ENCODE measurements around the gene GSDMA. TPM values are rescaled to one million over a fixed set of nuclear protein-coding genes. Genes with fewer than 3 reads are reported as not detected.
A peak's percentile ranks its signal among the peaks of the same experiment; 100 is the strongest.

GSDMA gene
- total and polyA plus RNA-seq, 9 of the 15 experiments (the other 6 are each of a cell fraction or from before 2014, with no cell fraction given): 0.04 to 0.13 (median 0.07) TPM; not detected in 2

DNA sequence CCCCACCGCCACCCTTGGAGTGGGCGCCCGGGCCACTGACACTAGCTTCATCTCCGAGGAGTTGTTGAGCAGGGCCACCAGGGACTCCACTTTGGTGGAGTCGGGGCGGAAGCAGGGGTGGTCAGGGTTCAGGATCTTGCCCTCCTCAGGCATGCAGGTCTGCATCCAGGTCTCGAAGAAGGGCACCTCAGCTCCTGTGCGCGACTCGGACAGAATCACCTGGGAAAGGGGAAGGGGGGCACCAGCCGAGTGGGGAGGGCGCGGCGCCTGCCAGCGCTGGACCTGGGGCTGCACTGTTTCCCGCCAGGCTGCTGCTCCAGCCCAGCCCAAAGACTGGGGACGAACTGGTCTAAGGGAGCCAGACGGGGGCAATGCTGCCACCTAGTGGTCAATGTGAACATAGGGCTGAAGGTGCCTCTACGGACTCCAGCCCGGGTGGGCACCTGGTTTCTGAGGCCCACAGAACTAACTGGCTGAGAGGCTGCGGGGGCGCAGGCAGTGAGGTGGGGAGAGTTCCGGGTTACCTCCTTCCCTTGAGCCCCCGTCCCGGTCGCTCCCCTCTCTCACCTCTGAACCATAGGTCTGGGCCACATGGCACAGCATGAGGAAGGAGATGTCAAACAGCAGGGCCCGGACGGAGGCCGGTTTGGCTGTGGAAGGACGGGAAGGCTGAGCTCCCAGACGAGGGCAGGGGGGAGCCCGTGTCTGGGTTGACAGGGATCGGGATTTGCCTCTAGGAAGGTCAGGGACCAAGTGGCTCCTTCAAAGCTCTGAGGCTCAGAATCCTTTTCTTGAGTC lies 64.2 kb downstream of the GSDMA start (continued):
- TF ChIP-seq, protein P1, sequence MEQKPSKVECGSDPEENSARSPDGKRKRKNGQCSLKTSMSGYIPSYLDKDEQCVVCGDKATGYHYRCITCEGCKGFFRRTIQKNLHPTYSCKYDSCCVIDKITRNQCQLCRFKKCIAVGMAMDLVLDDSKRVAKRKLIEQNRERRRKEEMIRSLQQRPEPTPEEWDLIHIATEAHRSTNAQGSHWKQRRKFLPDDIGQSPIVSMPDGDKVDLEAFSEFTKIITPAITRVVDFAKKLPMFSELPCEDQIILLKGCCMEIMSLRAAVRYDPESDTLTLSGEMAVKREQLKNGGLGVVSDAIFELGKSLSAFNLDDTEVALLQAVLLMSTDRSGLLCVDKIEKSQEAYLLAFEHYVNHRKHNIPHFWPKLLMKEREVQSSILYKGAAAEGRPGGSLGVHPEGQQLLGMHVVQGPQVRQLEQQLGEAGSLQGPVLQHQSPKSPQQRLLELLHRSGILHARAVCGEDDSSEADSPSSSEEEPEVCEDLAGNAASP (IDR thresholded peaks at IDR 0.05): no peak
- peak in 1 of 3 experiments; percentile 14 for TF ChIP-seq YY1 (IDR thresholded peaks at IDR 0.05; ENCODE audit: borderline replicate concordance in 1 of 3, control insufficient read depth in 1 of 3, extremely low read depth in 1 of 3, insufficient read depth in 3 of 3, insufficient read length in 1 of 3, insufficient replicate concordance in 2 of 3, low read depth in 1 of 3, low read length in 2 of 3)
- TF ChIP-seq OTX1 (CRISPR knock-in tag; IDR thresholded peaks at IDR 0.05): no peak
- TF ChIP-seq GTF2F1 (IDR thresholded peaks at IDR 0.05; ENCODE audit: low read depth, low read length): no peak
- 0 out of 2 replicates have a peak, but pooled peaks have one; percentile 25 for TF ChIP-seq JUND (IDR thresholded peaks at IDR 0.05; ENCODE audit: borderline replicate concordance, low read depth, low read length)
- no peak for TF ChIP-seq JUND (tag; IDR thresholded peaks at IDR 0.05; ENCODE audit: borderline replicate concordance, low read depth, low read length)
- TF ChIP-seq CEBPB (tag; IDR thresholded peaks at IDR 0.05): no peak
- no peak for TF ChIP-seq CCNT2 (IDR thresholded peaks at IDR 0.05; ENCODE audit: borderline replicate concordance, extremely low read depth, insufficient read length, low read depth, low read length)
- no peak for TF ChIP-seq ZNF347 (CRISPR knock-in tag; IDR thresholded peaks at IDR 0.05; ENCODE audit: low read depth)
- no peak for TF ChIP-seq ZFPM2 (CRISPR knock-in tag; IDR thresholded peaks at IDR 0.05)
- TF ChIP-seq, protein P2, sequence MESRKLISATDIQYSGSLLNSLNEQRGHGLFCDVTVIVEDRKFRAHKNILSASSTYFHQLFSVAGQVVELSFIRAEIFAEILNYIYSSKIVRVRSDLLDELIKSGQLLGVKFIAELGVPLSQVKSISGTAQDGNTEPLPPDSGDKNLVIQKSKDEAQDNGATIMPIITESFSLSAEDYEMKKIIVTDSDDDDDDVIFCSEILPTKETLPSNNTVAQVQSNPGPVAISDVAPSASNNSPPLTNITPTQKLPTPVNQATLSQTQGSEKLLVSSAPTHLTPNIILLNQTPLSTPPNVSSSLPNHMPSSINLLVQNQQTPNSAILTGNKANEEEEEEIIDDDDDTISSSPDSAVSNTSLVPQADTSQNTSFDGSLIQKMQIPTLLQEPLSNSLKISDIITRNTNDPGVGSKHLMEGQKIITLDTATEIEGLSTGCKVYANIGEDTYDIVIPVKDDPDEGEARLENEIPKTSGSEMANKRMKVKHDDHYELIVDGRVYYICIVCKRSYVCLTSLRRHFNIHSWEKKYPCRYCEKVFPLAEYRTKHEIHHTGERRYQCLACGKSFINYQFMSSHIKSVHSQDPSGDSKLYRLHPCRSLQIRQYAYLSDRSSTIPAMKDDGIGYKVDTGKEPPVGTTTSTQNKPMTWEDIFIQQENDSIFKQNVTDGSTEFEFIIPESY (CRISPR knock-in tag; IDR thresholded peaks at IDR 0.05): peak; percentile 65; the same call in 1 of the 2 replicates
- no peak for TF ChIP-seq KDM4B (IDR thresholded peaks at IDR 0.05; ENCODE audit: borderline replicate concordance in 2 of 2, low read depth in 1 of 2)
- peak; percentile 36 for TF ChIP-seq RBFOX2 (IDR thresholded peaks at IDR 0.05; ENCODE audit: low read depth, low read length)
- TF ChIP-seq, protein P3, sequence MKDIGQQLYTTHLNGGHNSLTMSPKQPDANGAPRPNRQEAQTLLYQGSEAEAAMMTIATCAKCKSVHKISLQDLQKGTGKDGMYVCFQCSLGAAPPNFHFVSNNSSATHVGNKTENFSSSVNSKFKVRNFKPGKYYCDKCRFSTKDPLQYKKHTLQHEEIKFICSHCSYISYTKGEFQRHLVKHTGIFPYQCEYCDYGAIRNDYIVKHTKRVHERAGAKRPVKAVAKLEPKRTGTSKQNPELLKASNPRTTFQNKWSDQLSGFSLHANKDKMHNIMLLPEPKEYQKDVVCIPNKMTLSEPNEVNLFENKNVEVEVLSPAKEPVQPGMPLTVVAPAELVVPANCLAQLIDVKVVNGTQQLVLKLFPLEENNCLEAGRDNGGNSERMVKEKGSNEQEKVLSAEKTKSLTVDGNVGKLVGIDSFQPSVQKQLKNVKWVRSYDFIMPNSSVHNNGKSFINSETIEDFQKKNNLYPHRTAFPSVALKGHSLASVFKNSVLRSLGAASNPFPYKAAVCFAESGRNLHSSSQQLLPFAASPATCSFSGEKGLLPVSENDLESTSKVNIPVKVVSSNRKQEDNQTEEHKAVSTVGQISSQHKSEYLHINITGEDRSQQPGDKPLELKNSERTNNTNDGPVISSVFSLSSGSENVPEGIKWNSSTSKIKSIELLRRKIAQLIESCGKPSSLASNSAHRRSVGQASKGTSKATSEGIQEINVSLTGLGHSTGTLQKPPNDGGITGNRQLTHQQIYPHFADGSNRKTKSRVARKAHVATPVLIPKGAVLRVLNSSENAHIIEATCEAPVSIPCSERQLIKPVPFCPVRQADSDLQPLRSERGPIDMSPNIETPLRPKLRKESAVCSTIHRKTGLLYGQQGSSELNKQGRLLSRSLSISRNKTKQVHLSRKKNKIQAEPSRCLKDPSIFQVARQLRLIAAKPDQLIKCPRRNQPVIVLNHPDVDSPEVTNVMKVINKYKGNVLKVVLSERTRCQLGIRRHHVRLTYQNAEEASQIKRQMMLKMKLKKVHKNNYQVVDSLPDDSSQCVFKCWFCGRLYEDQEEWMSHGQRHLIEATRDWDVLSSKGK (CRISPR knock-in tag; IDR thresholded peaks at IDR 0.05): no peak
- TF ChIP-seq NCOA1 (IDR thresholded peaks at IDR 0.05; ENCODE audit: low read depth): no peak
- no peak for TF ChIP-seq CREM (IDR thresholded peaks at IDR 0.05; ENCODE audit: low read depth)
- TF ChIP-seq, protein P4, sequence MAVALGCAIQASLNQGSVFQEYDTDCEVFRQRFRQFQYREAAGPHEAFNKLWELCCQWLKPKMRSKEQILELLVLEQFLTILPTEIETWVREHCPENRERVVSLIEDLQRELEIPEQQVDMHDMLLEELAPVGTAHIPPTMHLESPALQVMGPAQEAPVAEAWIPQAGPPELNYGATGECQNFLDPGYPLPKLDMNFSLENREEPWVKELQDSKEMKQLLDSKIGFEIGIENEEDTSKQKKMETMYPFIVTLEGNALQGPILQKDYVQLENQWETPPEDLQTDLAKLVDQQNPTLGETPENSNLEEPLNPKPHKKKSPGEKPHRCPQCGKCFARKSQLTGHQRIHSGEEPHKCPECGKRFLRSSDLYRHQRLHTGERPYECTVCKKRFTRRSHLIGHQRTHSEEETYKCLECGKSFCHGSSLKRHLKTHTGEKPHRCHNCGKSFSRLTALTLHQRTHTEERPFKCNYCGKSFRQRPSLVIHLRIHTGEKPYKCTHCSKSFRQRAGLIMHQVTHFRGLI (CRISPR knock-in tag; IDR thresholded peaks at IDR 0.05): no peak
- TF ChIP-seq GABPB1 (CRISPR knock-in tag; IDR thresholded peaks at IDR 0.05): 0 out of 2 replicates have a peak, but pooled peaks have one; percentile 33

All from K562 (cell line).